Loucy (cell line): ENCODE results near the gene MGA.

ENCODE experiments used
- H2AFZ ChIP-seq: fragments of 200-600 bp; sonication (generic); 2 replicates; pipeline ENCODE4 v1.6.0; 2016; ENCODE audit warnings: antibody characterized with exemption, mild to moderate bottlenecking, low read length, moderate library complexity
- H3F3A ChIP-seq: fragments of 200-600 bp; 2 replicates; pipeline ENCODE4 v1.6.0; 2016; ENCODE audit warnings: antibody characterized with exemption, low read depth, mild to moderate bottlenecking
- H3K27me3 ChIP-seq: fragments of 200-600 bp; sonication (generic); 2 replicates; pipeline ENCODE4 v1.6.1; 2014; ENCODE audit warnings: low read length, mild to moderate bottlenecking; ENCODE audit not compliant: insufficient read depth, poor library complexity, severe bottlenecking
- H3K36me3 ChIP-seq: fragments of 200-600 bp; sonication (generic); 2 replicates; pipeline ENCODE4 v1.6.1; 2016; ENCODE audit warnings: low read length; ENCODE audit not compliant: insufficient read depth
- H3K4me1 ChIP-seq: fragments of 200-600 bp; sonication (generic); 2 replicates; pipeline ENCODE4 v1.5.1; 2014; ENCODE audit warnings: low read length, mild to moderate bottlenecking; ENCODE audit not compliant: insufficient read depth, poor library complexity, severe bottlenecking
- H3K4me2 ChIP-seq: fragments of 200-600 bp; sonication (generic); 2 replicates; pipeline ENCODE4 v1.6.0; 2014; ENCODE audit warnings: antibody characterized with exemption, low read length, low read depth, mild to moderate bottlenecking; ENCODE audit not compliant: poor library complexity, severe bottlenecking
- H3K4me3 ChIP-seq: fragments of 200-600 bp; sonication (generic); 2 replicates; pipeline ENCODE4 v1.5.1; 2014; ENCODE audit warnings: low read length, mild to moderate bottlenecking, mixed read lengths; ENCODE audit not compliant: poor library complexity, severe bottlenecking
- H3K79me2 ChIP-seq: fragments of 200-600 bp; sonication (generic); 2 replicates; pipeline ENCODE4 v1.6.1; 2014; ENCODE audit warnings: low read length; ENCODE audit not compliant: insufficient read depth
- H3K9ac ChIP-seq: fragments of 200-600 bp; sonication (generic); 2 replicates; pipeline ENCODE4 v1.6.0; 2014; ENCODE audit warnings: mild to moderate bottlenecking, low read depth, low read length, moderate library complexity; ENCODE audit not compliant: poor library complexity, severe bottlenecking
- H3K9me2 ChIP-seq: fragments of 200-600 bp; sonication (generic); replicated peaks from 2 replicates; pipeline ENCODE4 v1.6.1; 2016; ENCODE audit warnings: low read depth, low read length, mixed read lengths
- H3K9me3 ChIP-seq: fragments of 200-600 bp; sonication (generic); 2 replicates; pipeline ENCODE4 v1.6.1; 2014; ENCODE audit warnings: mild to moderate bottlenecking, antibody characterized with exemption, low read length, low read depth; ENCODE audit not compliant: insufficient read depth
- H4K20me1 ChIP-seq: fragments of 200-600 bp; sonication (generic); 2 replicates; pipeline ENCODE4 v1.6.0; 2014; ENCODE audit warnings: antibody characterized with exemption, low read length, mild to moderate bottlenecking; ENCODE audit not compliant: insufficient read depth, poor library complexity, severe bottlenecking
- CTCF ChIP-seq: fragments of 200-600 bp; sonication (generic); conservative IDR thresholded peaks from 2 replicates; pipeline ENCODE4 v1.5.1; 2014; ENCODE audit warnings: mild to moderate bottlenecking, antibody characterized with exemption, low read length
- EZH2phosphoT487 ChIP-seq: fragments of 200-600 bp; IDR thresholded peaks from 2 replicates; pipeline ENCODE4 v1.6.1; 2018; ENCODE audit warnings: antibody characterized with exemption, mild to moderate bottlenecking, moderate library complexity, borderline replicate concordance

MGA gene

GRCh38 chr15:41773729-41774061 is 113.5 kb downstream of the MGA start:
- peak overlapping the region; percentile 72; the same call in 1 of the 2 replicates for H2AFZ ChIP-seq

GRCh38 chr15:41774062-41774881 is 114.1 kb downstream of the MGA start, which contains the start of gene MAPKBP1:
MAPKBP1 (plus strand) TSS chr15:41774484; CDS start chr15:41775276, 792 bp downstream.
- Histone ChIP-seq H3K4me1 (peaks cover 54% of the 10 kb centered on the region), H2AFZ (peak within 1 kb of the TSS; percentile 88), H3K9me3 (no peaks in the 10 kb centered on the region), H3K36me3 (peaks cover 3% of the 10 kb centered on the region; the same call in 1 of the 2 replicates), H3K4me2 (peak within 1 kb of the TSS; percentile 91), H3K27me3 (no peaks in the 10 kb centered on the region), H4K20me1 (no peaks in the 10 kb centered on the region), H3K79me2 (peaks cover 43% of the 10 kb centered on the region; the same call in 1 of the 2 replicates), H3F3A (no peaks in the 10 kb centered on the region; the same call in 1 of the 2 replicates), H3K9ac (peak within 1 kb of the TSS; percentile 86), H3K4me3 (peak within 1 kb of the TSS; percentile 95), H3K9me2 (no peaks in the 10 kb centered on the region)
- TF ChIP-seq EZH2phosphoT487 (no peak), CTCF (peak; percentile 91)

More at GRCh38 chr15:41773729-41774061, 113.5 kb downstream of the MGA start:
- Histone ChIP-seq H3K4me3 (peak overlapping the region; percentile 95), H3K36me3 (peaks cover 3% of the 10 kb centered on the region; the same call in 1 of the 2 replicates), H3K79me2 (peaks cover 38% of the 10 kb centered on the region; the same call in 1 of the 2 replicates), H3K27me3 (no peaks in the 10 kb centered on the region), H3K9me3 (no peaks in the 10 kb centered on the region), H3K9ac (peak overlapping the region; percentile 46), H3K4me2 (peak overlapping the region; percentile 77), H3K9me2 (no peaks in the 10 kb centered on the region), H3F3A (no peaks in the 10 kb centered on the region; the same call in 1 of the 2 replicates), H3K4me1 (peaks cover 50% of the 10 kb centered on the region), H4K20me1 (no peaks in the 10 kb centered on the region)
- no peak for TF ChIP-seq EZH2phosphoT487

- no peaks in the 10 kb centered on the region for H3K9me3 ChIP-seq
- no peaks in the 10 kb centered on the region for H4K20me1 ChIP-seq
- no peaks in the 10 kb centered on the region for H3K27me3 ChIP-seq
- no peaks in the 10 kb centered on the region; the same call in 1 of the 2 replicates for H3F3A ChIP-seq
- peak overlapping the region; percentile 86 for H3K9ac ChIP-seq
- H3K4me3 ChIP-seq, result peak overlapping the region; percentile 95
- H3K4me2 ChIP-seq, result peak overlapping the region; percentile 91
- peaks cover 59% of the 10 kb centered on the region for H3K4me1 ChIP-seq
- H2AFZ ChIP-seq, result peak overlapping the region; percentile 88
- H3K9me2 ChIP-seq, result no peaks in the 10 kb centered on the region
- no peak for TF ChIP-seq CTCF
- TF ChIP-seq EZH2phosphoT487, result no peak
- peaks cover under 1% of the 10 kb centered on the region; the same call in 1 of the 2 replicates for H3K36me3 ChIP-seq
- H3K79me2 ChIP-seq, result peaks cover 50% of the 10 kb centered on the region; the same call in 1 of the 2 replicates
These were observed 114.7 kb downstream of the MGA start for GRCh38 chr15:41774882-41775417.
